ENCODE results near the gene FGF12. TPM values are rescaled to one million over a fixed set of nuclear protein-coding genes. Genes with fewer than 3 reads are reported as not detected.

FGF12 gene
- total RNA-seq, 1 donor from 2014 or later, result 1.6 TPM

DNA sequence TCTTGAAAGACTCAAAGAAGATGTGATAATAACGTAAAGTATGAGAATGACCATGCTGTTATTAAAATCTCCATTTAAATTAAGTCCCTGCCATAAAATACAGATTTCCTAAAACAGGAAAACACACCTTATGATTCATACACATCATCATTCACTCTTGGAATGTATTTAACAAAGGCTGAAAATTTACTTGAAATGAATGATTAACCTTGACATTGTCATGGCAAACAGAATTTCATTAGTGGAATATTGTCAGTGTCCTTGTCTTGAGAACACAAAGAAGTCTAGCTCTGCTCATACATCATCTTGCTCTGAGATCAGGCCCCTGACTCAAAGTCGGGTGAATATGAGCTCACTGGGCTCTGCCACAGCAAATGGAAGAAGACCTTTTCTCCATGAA, 313.9 kb downstream of the FGF12 start:
- peak; percentile 78 for DNase-seq (ENCODE audit: low read depth)

DNA sequence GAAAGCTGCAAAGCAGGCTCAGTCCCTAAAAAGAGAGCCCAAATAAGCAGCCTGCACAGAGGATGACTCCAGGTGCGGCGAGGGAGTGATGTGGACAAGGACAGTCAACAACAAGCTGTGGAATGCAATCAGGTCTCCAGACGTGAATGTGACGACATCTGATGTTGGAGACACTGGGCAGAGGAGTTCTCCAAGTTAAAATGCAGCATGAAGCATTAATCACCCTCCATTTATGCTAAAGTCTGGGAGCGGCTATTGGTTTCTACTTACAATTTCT, 316.7 kb downstream of the FGF12 start:
- no peak for DNase-seq (ENCODE audit: low read depth)

DNA sequence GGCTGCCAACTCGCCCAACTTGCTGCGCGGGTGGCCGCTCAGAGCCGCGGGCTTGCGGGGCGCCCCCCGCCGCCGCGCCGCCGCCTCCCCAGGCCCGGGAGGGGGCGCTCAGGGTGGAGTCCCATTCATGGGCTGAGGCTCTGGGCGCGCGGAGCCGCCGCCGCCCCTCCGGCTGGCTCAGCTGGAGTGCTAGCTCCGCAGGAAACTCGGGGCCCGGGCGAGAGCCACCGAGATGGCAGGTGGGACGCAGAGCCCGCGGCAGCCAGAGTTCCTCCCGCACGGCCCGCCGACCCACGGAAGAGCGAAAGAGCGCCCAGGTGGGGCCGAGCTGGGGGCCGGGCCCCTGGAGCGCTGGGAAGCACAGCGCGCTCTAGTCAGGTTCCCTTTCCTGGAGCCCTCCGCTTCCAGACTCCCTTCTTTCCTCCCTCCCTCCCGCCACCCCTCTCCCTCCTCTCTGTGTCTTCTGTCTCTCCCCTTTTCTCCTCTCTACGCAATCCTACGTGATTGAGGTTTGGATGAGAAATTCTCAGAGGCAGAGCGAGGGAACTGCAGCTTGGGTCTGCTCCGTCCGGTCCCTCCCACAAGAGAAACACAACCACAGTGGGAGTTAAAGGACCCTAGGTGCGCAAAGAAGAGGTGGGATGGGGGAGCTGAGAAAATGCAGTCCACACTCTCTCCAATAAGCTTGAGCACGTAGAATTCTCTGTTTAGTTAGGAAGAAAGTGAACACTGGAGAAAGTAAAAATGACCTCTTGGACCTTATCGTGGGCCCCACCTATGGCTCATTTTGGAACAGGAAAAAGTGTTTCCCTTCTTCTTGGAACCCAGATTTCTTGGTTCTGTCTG, 317.3 kb downstream of the FGF12 start:
- peak; percentile 28 for DNase-seq (ENCODE audit: low read depth)

DNA sequence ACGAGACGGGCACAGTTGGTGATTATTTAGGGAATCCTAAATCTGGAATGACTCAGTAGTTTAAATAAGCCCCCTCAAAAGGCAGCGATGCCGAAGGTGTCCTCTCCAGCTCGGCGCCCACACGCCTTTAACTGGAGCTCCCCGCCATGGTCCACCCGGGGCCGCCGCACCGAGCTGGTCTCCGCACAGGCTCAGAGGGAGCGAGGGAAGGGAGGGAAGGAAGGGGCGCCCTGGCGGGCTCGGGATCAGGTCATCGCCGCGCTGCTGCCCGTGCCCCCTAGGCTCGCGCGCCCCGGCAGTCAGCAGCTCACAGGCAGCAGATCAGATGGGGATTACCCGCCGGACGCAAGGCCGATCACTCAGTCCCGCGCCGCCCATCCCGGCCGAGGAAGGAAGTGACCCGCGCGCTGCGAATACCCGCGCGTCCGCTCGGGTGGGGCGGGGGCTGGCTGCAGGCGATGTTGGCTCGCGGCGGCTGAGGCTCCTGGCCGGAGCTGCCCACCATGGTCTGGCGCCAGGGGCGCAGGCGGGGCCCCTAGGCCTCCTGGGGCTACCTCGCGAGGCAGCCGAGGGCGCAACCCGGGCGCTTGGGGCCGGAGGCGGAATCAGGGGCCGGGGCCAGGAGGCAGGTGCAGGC, 318.0 kb downstream of the FGF12 start:
- DNase-seq (ENCODE audit: low read depth), result no peak

DNA sequence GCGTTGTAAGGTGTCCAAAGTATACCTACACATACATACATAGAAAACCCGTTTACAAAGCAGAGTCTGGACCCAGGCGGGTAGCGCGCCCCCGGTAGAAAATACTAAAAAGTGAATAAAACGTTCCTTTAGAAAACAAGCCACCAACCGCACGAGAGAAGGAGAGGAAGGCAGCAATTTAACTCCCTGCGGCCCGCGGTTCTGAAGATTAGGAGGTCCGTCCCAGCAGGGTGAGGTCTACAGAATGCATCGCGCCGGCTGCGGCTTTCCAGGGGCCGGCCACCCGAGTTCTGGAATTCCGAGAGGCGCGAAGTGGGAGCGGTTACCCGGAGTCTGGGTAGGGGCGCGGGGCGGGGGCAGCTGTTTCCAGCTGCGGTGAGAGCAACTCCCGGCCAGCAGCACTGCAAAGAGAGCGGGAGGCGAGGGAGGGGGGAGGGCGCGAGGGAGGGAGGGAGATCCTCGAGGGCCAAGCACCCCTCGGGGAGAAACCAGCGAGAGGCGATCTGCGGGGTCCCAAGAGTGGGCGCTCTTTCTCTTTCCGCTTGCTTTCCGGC, 318.6 kb downstream of the FGF12 start:
- no peak for DNase-seq (ENCODE audit: low read depth)

DNA sequence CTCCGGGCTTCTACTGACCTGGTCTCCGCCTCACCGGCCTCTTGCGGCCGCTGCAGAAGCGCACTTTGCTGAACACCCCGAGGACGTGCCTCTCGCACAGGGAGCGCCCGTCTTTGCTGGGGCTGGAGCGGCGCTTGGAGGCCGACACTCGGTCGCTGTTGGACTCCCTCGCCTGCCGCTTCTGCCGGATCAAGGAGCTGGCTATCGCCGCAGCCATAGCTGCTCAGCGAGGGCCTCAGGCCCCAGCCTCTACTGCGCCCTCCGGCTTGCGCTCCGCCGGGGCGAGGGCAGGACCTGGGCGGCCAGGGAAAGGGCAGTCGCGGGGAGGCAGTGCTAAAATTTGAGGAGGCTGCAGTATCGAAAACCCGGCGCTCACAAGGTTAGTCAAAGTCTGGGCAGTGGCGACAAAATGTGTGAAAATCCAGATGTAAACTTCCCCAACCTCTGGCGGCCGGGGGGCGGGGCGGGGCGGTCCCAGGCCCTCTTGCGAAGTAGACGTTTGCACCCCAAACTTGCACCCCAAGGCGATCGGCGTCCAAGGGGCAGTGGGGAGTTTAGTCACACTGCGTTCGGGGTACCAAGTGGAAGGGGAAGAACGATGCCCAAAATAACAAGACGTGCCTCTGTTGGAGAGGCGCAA, 319.2 kb downstream of the FGF12 start:
- no peak for DNase-seq (ENCODE audit: low read depth)

DNA sequence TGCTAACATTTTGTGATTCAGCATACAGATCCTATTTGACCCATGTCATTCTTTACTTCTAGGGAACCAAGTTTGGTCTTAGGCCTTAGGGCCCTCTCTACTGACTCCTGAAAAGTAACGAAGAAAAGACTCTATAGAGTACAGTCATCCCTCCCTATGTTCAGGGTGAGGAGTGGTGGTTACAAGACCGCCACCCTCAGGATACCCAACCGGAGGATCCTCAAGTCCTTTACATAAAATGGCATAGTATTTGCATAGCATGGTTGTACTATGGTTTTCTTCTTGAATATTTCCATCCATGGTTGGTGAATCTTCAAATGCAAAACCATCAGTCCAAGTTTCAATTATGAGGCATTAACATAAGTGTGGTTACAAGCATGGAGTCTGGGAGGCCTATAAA, 327.6 kb downstream of the FGF12 start:
- no peak for DNase-seq (ENCODE audit: low read depth)

DNA sequence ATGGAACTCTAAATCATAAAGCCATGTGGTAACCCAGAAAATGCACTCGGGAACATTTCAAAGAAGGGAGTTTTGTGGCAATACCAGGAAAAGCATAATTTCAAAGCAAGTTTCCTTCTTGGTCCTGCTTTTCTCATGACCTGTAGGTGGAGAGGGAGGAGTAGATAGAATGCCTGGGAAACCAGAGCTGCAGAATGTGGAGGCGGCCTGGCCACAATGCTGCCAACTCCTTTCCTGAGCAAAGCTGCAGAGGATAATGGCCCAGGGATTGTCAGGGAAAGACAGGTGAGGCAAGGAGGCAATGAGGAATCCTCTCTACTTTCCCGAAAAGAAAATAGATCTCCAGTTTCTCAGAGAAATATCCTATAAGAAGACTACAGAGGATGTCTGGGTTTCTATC, 330.3 kb downstream of the FGF12 start:
- DNase-seq (ENCODE audit: low read depth), result no peak

DNA sequence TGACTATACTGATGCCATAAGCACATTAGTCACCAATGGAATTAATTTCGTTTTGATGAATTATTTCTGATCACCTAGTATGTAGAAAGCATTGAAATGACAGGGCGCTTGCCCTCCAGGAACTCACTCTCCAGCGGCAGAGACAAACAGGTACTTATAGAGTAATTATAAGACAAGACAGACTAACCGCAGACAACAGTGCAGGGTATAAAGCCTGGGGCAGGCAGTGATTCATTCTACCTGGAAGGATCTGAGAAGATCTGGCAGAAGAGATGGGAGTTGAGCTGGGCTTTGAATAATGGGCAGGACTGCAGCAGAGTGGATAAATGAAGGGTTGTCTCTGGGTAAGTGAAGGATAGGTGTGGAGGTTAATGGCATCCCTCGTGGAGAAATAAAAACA, 331.8 kb downstream of the FGF12 start:
- no peak for DNase-seq (ENCODE audit: low read depth)

DNA sequence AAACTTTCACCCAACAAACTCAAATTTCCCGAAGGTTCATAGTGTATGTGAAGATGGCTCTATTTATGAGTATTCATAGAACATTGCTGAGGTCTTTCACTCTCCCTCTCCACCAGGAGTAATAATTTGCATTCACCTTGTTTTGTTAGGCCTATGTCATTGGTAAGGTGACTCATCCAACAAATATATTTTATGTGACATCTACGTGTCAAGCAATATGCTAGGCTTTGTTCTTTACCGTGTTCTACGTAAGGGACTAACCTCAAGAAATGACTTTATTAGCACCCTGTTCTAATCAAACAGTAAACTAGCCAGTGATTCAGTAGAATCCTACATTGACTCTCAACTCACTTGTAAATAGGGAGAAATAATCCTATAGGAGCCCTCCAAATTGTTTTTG, 334.4 kb downstream of the FGF12 start:
- DNase-seq (ENCODE audit: low read depth), result no peak

DNA sequence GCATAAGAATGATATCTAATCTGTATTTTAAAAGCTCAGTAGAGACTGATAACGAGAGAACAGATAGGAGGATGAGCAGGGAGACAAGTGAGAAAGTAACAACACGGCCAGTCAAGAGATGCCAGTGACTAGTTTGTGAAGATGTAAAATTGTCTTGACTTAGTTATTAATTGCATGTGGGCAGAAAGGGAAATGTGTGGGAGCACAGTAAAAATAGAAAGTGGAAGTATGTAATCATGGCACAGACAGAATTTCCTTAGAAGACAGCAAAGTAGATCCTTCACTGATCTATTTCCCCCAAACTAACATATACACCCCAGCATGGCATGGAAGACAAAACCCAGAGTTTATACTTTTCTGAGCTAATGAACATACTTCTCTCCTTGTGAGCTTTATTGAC, 344.5 kb downstream of the FGF12 start:
- no peak for DNase-seq (ENCODE audit: low read depth)

DNA sequence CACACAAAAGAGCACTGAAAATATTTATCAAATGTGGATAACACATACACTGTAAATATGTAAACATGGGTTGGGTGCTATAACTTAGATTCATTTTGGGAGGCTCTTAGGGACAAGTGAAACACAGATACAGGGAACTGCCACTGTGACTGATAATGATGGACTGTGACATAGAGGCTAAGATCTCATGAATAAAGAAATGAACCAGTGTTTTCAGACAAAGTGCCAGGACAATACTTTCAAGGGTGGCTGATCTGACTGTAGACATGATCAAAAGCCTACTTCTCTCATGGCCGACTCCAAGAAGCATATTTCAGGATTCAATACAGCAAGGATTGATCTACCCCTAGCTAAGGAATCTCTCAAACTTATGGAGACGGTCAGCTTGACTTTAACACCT, 353.8 kb downstream of the FGF12 start:
- no peak for DNase-seq (ENCODE audit: low read depth)

DNA sequence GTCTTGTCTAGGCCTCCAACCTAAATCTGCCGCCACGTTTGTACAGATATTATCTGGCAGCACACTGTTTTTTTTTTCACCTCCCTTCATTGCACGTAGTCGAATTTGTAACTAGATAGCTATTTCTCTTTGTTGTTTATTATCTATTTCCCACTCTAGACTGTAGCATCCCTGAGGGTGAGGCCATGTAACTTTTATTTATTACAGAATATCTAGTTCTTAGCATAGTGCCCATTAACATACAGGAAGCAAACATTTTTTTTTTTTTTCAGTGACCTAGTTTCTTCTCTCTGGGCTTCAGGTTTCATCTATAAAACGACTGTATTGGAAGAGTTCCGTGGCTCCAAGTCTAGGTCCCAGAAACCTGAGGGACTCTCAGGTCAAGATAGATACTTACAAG, 354.3 kb downstream of the FGF12 start:
- no peak for DNase-seq (ENCODE audit: low read depth)

DNA sequence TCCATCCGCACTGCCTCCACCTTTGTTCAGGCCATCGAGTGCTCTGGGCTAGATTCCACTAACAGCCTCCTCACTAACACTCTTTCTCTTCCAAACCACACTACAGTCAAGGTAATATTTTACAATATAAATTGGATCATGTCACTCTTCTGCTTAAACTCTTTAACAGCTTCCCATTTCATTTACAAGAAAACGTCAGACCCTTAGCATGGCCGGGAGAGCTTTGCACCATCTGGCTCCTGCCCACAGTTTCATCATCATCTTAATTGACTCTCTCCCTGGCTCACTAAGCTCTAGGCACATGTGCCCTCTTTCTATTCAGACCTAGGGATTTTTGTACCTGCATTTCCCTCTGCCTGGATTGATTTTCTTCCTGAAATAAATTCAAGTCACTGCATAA, 354.7 kb downstream of the FGF12 start:
- no peak for DNase-seq (ENCODE audit: low read depth)

DNA sequence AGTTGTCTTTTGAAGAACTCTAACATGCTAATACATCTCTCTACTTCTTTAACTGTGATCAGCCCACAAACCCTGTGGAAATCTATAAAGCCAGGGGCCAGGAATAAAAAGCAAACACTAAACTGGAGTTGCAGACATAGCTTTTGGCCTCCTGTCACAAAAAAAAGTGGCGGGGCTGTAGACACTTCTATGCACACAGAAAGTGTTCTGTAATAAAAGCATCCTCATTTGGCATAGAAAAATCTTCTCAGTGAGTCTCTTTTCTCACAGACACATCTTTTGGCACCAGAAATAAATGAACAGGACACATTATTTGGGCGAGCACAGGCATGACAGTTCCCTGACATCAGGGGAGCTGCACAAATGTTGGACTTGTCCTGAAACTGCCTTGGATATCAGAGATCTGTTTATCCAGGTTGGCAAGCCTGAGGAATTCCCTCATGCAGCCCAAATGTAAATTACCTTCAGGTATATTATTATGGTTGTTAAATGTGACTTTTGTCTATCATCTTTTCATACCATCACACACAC, 355.4 kb downstream of the FGF12 start:
- DNase-seq (ENCODE audit: low read depth), result no peak

DNA sequence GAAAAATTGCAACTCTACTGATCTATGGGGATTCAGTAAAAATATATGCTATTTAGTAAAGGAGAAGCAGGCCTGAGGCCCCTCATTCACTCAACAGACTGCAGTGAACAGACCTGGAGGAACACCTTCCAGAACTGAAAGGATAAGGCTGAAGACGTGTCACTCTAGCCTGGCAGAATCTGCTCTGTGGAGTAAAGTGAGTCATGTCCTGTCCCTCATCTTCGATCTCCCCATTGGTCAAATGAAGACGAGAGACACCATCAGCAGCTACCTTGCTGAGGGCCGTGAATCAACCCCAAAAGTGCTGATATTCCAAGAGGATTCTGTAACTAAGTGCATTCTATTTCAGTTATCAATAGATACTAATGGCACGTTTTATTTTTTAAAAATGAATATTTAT, 359.7 kb downstream of the FGF12 start:
- no peak for DNase-seq (ENCODE audit: low read depth)

DNA sequence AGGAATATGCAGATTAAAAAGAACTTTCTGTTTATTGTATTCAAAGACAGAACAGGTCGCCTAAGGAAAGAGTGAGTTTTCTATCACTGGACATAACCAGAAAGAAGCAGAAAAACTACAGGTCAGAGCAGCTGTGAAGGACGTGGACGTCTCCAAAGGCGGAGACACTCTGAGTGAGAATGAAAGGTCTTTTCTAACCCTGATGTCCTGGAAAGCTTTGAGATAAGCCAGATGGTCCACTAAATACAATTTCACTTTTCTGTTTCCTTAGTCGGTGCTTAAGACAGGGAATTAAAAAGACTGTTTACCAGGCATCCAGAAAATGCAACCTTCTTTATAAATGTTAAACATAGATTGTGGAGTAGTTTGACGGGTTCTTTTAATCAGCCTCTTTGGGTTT, 360.4 kb downstream of the FGF12 start:
- DNase-seq (ENCODE audit: low read depth), result no peak

DNA sequence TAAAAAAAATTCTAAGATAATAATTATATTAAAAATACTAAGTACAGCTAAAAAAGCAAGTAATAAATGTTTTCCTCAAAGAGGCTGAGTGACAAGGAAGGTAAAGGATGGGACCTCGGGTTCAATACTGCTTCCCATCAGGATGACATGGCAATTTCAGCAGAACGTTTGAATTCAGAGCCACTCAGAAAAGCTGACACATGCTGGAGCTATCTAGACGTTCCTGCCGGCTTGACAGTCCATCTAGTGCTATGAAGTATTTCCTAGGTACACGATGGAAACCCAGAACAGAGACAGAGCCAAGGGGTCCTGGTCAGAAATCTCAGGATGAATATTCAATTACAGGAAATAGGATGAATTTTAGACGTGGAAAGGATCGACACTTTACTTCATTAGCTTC, 361.8 kb downstream of the FGF12 start:
- DNase-seq (ENCODE audit: low read depth), result no peak

DNA sequence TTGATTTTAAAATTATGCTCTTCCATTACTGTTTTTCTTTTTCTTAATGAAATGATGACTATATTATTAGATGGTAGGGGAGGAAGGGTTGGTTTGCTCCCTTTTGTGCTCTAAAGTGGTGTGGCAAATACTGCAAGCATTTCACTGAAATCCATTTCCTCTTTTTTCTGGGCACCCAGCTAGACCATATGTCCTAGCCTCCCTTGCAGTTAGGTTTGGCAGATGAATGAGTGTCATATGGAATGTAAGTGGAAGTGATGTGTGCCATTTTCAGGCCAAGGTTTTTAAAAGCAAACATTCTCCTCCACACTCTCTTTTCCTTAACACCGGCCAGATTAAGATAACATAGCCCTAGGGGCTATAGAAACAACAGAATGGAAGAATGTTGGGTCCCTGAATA, 363.0 kb downstream of the FGF12 start:
- no peak for DNase-seq (ENCODE audit: low read depth)

DNA sequence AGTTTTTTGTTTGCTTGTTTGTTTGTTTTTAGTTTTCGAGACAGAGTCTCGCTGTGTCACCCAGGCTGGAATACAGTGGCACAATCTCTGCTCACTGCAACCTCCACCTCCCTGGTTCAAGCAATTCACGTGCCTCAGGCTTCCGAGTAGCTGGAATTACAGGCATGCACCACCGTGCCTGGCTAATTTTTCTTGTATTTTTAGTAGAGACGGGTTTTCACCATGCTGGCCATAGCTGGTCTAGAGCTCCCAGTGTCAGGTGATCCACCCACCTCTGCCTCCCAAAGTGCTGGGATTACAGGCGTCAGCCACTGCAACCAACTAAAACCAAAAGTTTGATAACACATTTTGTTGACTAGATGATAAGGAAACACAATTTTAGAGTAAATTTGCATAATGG, 372.7 kb downstream of the FGF12 start:
- DNase-seq (ENCODE audit: low read depth), result no peak

DNA sequence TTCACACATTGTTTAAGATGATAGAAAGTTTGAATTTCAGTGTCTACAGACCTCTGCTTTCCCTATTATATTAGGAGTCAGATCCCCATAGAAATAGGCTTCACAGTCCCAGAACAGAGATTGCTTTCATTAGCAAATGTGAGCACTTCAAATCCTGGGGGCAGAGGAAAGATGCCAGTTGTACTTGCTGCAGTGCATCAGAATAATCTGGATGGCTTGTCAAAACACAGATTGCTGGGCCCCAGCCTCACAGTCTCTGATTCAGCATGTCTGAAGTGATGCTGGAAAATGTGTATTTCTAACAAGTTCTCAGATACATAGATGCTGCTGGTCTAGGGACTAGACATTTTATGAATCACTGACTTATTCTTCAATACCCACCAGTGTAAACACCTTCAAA, 375.2 kb downstream of the FGF12 start:
- DNase-seq (ENCODE audit: low read depth), result no peak

DNA sequence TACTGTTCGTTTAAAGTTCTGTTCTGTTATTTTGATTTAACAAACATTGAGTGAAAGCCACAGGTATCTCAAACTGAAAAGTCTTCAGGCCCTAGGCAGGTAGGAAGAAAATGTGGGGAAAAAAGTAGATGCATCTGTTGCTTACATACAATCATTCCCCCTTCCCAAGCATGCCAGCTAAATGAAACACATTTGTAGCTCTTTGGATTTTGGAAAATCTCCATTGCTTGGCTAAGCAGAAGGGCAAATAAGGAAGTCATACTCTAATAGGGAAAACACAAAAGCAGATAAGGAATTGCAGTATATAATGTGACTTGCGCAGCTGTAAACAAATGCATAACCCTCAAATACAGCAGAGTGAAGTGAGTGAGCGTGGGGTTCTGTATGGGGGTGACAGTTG, 375.9 kb downstream of the FGF12 start:
- DNase-seq (ENCODE audit: low read depth), result no peak

DNA sequence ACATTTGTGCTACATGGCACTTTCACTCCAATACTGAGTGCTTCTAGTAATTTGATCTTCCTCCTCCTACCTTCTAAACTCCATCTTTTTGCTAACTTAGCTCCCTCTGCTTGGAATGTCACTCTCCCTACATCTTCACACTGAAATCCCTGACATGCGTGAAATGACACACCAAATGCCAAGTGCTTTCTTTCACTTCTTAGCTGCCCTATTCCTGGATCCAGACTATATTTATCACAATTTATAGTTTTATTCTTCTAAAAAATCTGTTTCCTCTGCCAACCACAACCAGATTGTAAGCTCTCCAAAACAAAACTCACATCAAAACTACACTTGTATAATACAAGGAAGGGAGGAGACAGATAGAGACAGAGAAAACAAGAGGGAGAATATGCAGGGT, 387.3 kb downstream of the FGF12 start:
- no peak for DNase-seq (ENCODE audit: low read depth)

All from renal cortical epithelial cell (primary cell).